ENCODE results near the gene MIEF2. TPM values are rescaled to one million over a fixed set of nuclear protein-coding genes. Genes with fewer than 3 reads are reported as not detected.

The MIEF2 gene
- total RNA-seq, 4 donors from 2014 or later = 7.4 to 48.0 (median 21.0) TPM

DNA sequence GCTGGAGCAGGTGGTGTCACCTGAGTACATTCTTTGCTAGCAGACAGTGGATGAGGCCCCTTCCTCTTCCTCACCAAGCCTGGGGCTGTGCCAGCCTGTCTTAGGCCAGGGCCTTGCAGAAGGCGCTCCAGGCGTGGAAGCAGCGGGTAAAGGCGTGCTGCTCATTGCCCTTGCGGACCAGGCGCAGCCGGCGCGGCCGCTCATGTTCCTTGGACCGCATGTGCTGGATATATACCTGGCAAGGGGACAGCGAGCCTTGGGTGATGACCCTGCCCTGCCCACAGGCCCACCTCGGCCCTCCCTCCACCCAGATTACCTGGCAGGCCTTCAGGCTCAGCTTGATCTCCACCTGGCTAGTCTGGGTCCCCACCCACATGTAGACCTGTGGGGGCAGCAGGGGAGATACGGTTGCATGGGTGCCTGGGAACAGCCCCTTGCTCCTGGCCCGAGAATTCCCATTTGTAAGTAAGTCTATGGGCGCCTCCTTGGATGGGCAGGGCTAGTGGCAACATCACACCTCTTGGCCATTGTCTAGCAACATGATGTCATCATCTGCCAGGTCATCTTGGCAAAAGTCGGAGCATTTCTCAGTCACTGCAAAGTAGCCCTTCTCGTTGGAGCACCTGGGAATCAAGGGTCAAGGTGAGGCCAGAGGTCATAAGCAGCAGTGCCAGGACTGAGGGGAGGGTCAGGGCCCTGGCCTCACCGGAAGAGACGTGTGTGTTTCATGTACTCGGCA, 15.3 kb upstream of the MIEF2 start:
- peaks cover 0 to 15% (median 2%) of the 10 kb centered on the region in 4 donors for H3K4me1 ChIP-seq
- peaks cover 0 to 17% (median 9%) of the 10 kb centered on the region in 4 donors for H3K36me3 ChIP-seq
- H3K4me3 ChIP-seq = no peak overlapping the region
- intact Hi-C loops (cut with DNase I; ENCODE audit: low total_unique reads) (no loop called here), in situ Hi-C loops (cut with MboI; ENCODE audit: low pct_ligation_motif_present in 1 of 4, low pct_unique_long_range_greater_than_20kb in 1 of 4, low sequenced_read_pairs in 3 of 4) (no loop called here)
- H3K9me3 ChIP-seq = no peaks in the 10 kb centered on the region
- no peak for DNase-seq
- 86 to 93% methylated on average over 3 to 13 of the region's 21 CpGs for WGBS, 2 donors (ENCODE audit: low coverage in 1 of 2)
- TF ChIP-seq CTCF (IDR thresholded peaks at IDR 0.05) (no peak), POLR2A (IDR thresholded peaks at IDR 0.05) (no peak), POLR2AphosphoS5 (IDR thresholded peaks at IDR 0.05) (no peak), EP300 (IDR thresholded peaks at IDR 0.05; ENCODE audit: low read depth) (no peak)
- H3K27ac ChIP-seq = no peak overlapping the region
- H3K27me3 ChIP-seq = no peaks in the 10 kb centered on the region

- Histone ChIP-seq H3K27me3 (no peaks in the 10 kb centered on the region), H3K27ac (peak overlapping the region in 3 of 4 donors; percentile 55 to 77 (median 59)), H3K36me3 (peaks cover 0 to 26% (median 11%) of the 10 kb centered on the region in 4 donors), H3K4me3 (no peak overlapping the region), H3K9me3 (no peaks in the 10 kb centered on the region), H3K4me1 (peaks cover 0 to 19% (median 4%) of the 10 kb centered on the region in 4 donors)
- no peak for DNase-seq
- intact Hi-C loops (cut with DNase I; ENCODE audit: low total_unique reads) (no loop called here), in situ Hi-C loops (cut with MboI; ENCODE audit: low pct_ligation_motif_present in 1 of 4, low pct_unique_long_range_greater_than_20kb in 1 of 4, low sequenced_read_pairs in 3 of 4) (no loop called here)
- 87% methylated on average over 24 of the region's 24 CpGs; no CpG with 5 or more reads in 1 of the 2 donors for WGBS, 2 donors (ENCODE audit: low coverage in 1 of 2)
- TF ChIP-seq POLR2AphosphoS5 (IDR thresholded peaks at IDR 0.05) (no peak), POLR2A (IDR thresholded peaks at IDR 0.05) (no peak), CTCF (IDR thresholded peaks at IDR 0.05) (no peak), EP300 (IDR thresholded peaks at IDR 0.05; ENCODE audit: low read depth) (no peak)
Observed at GRCh38 chr17:18246109-18246725, 14.2 kb upstream of the MIEF2 start.

DNA sequence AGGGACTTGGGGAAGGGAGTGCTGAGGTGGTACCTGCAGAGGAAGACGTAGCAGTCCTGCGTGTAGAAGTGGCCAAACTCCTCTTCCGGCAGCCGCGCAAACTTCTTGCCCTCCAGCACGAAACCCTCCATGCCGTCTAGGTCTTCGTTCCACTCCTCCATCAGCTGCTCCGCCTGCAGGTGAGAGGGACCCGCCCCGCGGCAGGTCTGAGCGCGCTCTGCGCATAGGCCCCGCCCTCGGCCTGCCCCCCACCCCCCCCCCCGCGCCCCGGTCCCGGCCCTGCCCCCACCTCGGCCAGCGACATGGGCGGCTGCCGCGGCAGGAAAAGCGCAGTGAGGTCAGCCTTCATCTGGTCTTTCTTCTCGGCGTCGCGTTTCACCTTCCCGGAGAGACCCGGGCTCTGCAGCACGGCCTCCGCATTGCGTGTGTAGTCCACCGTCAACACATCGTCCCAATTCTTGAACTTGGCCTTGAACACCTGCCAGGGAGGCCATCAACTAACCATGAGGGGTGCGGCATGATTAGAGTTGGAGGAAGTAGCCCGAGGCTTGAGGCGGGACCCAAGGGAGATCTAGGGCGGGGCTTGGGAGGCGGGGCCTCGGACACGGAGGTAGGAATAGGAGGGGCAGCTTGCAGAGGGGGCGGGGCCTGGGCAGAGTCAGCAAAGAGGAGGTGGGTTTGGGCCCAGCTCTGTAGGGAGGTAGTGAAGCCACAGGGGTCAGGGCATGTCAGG, 13.4 kb upstream of the MIEF2 start:
- peak; percentile 93 for DNase-seq
- TF ChIP-seq EP300 (IDR thresholded peaks at IDR 0.05; ENCODE audit: low read depth) (no peak), CTCF (IDR thresholded peaks at IDR 0.05) (no peak), POLR2A (IDR thresholded peaks at IDR 0.05) (peak; percentile 44), POLR2AphosphoS5 (IDR thresholded peaks at IDR 0.05) (peak in 2 of 3 donors; percentile 43 to 62)
- Histone ChIP-seq H3K27ac (peak overlapping the region; percentile 55 to 77 (median 60)), H3K27me3 (no peaks in the 10 kb centered on the region), H3K36me3 (peaks cover 0 to 33% (median 15%) of the 10 kb centered on the region in 4 donors), H3K4me1 (peaks cover 0 to 19% (median 4%) of the 10 kb centered on the region in 4 donors), H3K9me3 (no peaks in the 10 kb centered on the region), H3K4me3 (peak overlapping the region in 2 of 4 donors; percentile 6 to 21)
- in situ Hi-C loops (cut with MboI; ENCODE audit: low pct_ligation_motif_present in 1 of 4, low pct_unique_long_range_greater_than_20kb in 1 of 4, low sequenced_read_pairs in 3 of 4) (no loop called here), intact Hi-C loops (cut with DNase I; ENCODE audit: low total_unique reads) (no loop called here)
- 46% methylated on average over 44 of the region's 46 CpGs; no CpG with 5 or more reads in 1 of the 2 donors for WGBS, 2 donors (ENCODE audit: low coverage in 1 of 2)

- Histone ChIP-seq H3K36me3 (peaks cover 0 to 39% (median 18%) of the 10 kb centered on the region in 4 donors), H3K9me3 (no peaks in the 10 kb centered on the region), H3K4me3 (no peak overlapping the region), H3K4me1 (peaks cover 0 to 19% (median 4%) of the 10 kb centered on the region in 4 donors), H3K27me3 (no peaks in the 10 kb centered on the region), H3K27ac (peak overlapping the region in 3 of 4 donors; percentile 59 to 77 (median 62))
- intact Hi-C loops (cut with DNase I; ENCODE audit: low total_unique reads) = no loop called here
- in situ Hi-C loops (cut with MboI; ENCODE audit: low pct_ligation_motif_present in 1 of 4, low pct_unique_long_range_greater_than_20kb in 1 of 4, low sequenced_read_pairs in 3 of 4) = no loop called here
- 70% methylated on average over 21 of the region's 30 CpGs; no CpG with 5 or more reads in 1 of the 2 donors for WGBS, 2 donors (ENCODE audit: low coverage in 1 of 2)
- TF ChIP-seq POLR2AphosphoS5 (IDR thresholded peaks at IDR 0.05) = no peak
- TF ChIP-seq CTCF (IDR thresholded peaks at IDR 0.05) = no peak
- no peak for DNase-seq
Observed at GRCh38 chr17:18247613-18248001, 12.9 kb upstream of the MIEF2 start.

Measured in transverse colon (tissue), 4 donors.